Nephron (organoid): Measurements from ENCODE around the gene GGA1.

Source experiments
- H3K27ac Mint-ChIP-seq, 3 experiments: 2 replicates each; pipeline ENCODE4 v1.8.0; 2020; ENCODE audit warnings: mixed read lengths in 3 of 3, mild to moderate bottlenecking in 2 of 3, moderate library complexity in 1 of 3
- H3K27me3 Mint-ChIP-seq: 2 replicates; pipeline ENCODE4 v1.8.0; 2021; ENCODE audit warnings: low read depth, mild to moderate bottlenecking, moderate library complexity, mixed read lengths
- H3K36me3 Mint-ChIP-seq: 2 replicates; pipeline ENCODE4 v1.8.0; 2020; ENCODE audit warnings: low read depth, mixed read lengths
- H3K4me1 Mint-ChIP-seq: 2 replicates; pipeline ENCODE4 v1.8.0; 2020; ENCODE audit warnings: mixed read lengths
- H3K4me3 Mint-ChIP-seq, 3 experiments: 2 replicates each; pipeline ENCODE4 v1.8.0; 2020; ENCODE audit warnings: mild to moderate bottlenecking in 3 of 3, mixed read lengths in 3 of 3, moderate library complexity in 2 of 3
- H3K9me3 Mint-ChIP-seq: 2 replicates; pipeline ENCODE4 v1.8.0; 2020; ENCODE audit warnings: mixed read lengths
- TF ChIP-seq, protein P1 (sequence below), 3 experiments: fragments of 200-600 bp; sonication (generic); IDR thresholded peaks; one replicate each; pipeline ENCODE4 v1.5.0; 2021; ENCODE audit warnings: antibody characterized with exemption in 3 of 3; ENCODE audit not compliant: unreplicated experiment in 3 of 3

The GGA1 gene

GRCh38 chr22:37638391-37639069 is 29.9 kb downstream of the GGA1 start:
- H3K27ac Mint-ChIP-seq: peak overlapping the region; percentile 80 to 100 (median 93)
- peaks cover 3% of the 10 kb centered on the region for H3K36me3 Mint-ChIP-seq
- peak overlapping the region; percentile 86 to 91 (median 89) for H3K4me3 Mint-ChIP-seq
- no peaks in the 10 kb centered on the region for H3K9me3 Mint-ChIP-seq
- TF ChIP-seq, protein P1, sequence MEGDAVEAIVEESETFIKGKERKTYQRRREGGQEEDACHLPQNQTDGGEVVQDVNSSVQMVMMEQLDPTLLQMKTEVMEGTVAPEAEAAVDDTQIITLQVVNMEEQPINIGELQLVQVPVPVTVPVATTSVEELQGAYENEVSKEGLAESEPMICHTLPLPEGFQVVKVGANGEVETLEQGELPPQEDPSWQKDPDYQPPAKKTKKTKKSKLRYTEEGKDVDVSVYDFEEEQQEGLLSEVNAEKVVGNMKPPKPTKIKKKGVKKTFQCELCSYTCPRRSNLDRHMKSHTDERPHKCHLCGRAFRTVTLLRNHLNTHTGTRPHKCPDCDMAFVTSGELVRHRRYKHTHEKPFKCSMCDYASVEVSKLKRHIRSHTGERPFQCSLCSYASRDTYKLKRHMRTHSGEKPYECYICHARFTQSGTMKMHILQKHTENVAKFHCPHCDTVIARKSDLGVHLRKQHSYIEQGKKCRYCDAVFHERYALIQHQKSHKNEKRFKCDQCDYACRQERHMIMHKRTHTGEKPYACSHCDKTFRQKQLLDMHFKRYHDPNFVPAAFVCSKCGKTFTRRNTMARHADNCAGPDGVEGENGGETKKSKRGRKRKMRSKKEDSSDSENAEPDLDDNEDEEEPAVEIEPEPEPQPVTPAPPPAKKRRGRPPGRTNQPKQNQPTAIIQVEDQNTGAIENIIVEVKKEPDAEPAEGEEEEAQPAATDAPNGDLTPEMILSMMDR (IDR thresholded peaks at IDR 0.05; ENCODE audit: unreplicated experiment in 3 of 3): no peak
- H3K27me3 Mint-ChIP-seq: no peaks in the 10 kb centered on the region
- peaks cover 45% of the 10 kb centered on the region for H3K4me1 Mint-ChIP-seq

DNA sequence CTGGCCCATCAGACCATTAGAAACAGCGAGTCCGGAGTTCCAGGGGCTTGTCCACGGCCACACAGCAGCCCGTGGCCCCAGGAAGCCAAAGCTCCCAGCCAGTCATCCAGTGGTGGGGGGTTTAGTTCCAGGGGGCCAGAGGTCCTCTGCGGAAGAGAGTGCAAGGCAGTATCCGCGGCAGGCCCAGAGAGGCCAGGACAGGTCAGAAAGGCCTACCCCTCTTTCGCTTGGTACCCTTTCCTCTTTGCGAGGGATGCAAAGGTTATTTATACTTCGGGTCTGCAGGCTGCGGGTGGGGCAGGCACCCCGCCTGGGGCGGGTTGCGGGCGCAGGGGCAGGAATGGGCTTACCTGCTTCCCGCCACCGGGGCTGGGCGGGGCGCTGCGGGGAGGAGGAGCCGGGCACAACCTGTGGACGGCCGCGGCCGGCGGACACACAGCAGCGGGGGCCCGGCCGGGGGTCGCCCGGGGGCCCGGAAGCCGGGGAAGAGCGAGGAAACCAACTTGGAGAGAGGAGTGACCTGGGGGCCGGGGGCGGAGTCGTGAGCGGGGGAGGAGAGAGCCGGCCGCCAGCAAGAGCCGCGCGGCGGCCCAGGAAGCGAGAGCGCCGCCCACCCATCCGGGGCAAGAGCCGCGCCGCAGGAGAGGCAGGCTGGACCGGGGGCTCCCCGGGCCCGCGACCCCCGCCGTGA is 30.6 kb downstream of the GGA1 start, which contains the start of gene SH3BP1:
Gene SH3BP1 (plus strand): TSS at position 600 of the 691 bp plus-strand sequence. CDS start 119 bp downstream, outside the sequence.
- TF ChIP-seq, protein P1 (IDR thresholded peaks at IDR 0.05; ENCODE audit: unreplicated experiment in 3 of 3): no peak
- Mint-ChIP-seq H3K9me3 (no peaks in the 10 kb centered on the region), H3K4me1 (peaks cover 41% of the 10 kb centered on the region), H3K27ac (peak within 1 kb of the TSS; percentile 80 to 100 (median 93)), H3K36me3 (peaks cover 7% of the 10 kb centered on the region), H3K4me3 (peak within 1 kb of the TSS; percentile 90 to 91 (median 91)), H3K27me3 (no peaks in the 10 kb centered on the region)

DNA sequence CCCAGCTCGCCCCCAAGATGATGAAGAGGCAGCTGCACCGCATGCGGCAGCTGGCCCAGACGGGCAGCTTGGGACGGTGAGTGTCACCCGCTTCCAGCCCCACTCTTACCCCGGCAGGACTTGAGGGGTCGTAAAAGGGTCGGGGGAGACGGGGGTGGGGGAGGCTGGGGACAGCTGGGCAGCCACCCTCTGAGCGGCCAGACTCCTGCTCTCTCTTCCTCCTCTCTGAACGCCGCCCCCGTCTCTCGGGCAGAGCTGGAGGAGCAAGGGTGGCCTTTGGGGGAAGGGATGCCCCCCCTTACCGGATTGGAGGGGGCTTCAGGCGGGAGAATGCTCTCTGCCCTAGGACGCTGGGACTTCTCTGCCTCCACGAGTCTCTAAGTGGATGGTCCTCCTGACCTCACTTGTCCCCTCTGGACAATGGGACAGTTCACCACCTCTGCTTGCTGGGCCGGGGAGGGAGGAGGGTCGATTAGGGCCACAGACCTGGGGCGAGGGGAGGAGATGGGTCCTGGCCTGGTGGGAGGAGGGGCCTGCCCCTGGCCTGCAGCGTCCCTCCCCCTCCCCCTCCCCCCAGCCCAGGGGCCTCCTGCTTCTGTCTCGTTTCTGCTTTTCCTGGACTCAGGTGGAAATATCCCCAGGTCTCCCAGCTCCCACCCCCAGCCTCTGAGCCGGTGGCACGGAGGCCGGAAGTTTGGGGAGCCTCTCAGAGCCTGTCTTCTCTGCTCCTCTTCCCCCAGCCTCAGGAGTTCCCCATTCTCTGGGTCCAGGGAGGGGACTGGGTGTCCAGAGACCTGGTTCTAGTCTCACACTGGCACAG is 31.3 kb downstream of the GGA1 start:
- Mint-ChIP-seq H3K4me3 (peak overlapping the region; percentile 90 to 91 (median 91)), H3K27me3 (no peaks in the 10 kb centered on the region), H3K36me3 (peaks cover 9% of the 10 kb centered on the region), H3K9me3 (no peaks in the 10 kb centered on the region), H3K4me1 (peaks cover 34% of the 10 kb centered on the region), H3K27ac (peak overlapping the region; percentile 61 to 91 (median 78))
- TF ChIP-seq, protein P1 (IDR thresholded peaks at IDR 0.05; ENCODE audit: unreplicated experiment in 3 of 3): no peak

GRCh38 chr22:37640591-37641560 is 32.2 kb downstream of the GGA1 start:
- Mint-ChIP-seq H3K4me1 (peaks cover 34% of the 10 kb centered on the region), H3K4me3 (peak overlapping the region; percentile 90 to 91 (median 91)), H3K36me3 (peaks cover 10% of the 10 kb centered on the region), H3K27ac (peak overlapping the region; percentile 61 to 91 (median 78)), H3K9me3 (no peaks in the 10 kb centered on the region), H3K27me3 (no peaks in the 10 kb centered on the region)
- TF ChIP-seq, protein P1 (IDR thresholded peaks at IDR 0.05; ENCODE audit: unreplicated experiment in 3 of 3): no peak

DNA sequence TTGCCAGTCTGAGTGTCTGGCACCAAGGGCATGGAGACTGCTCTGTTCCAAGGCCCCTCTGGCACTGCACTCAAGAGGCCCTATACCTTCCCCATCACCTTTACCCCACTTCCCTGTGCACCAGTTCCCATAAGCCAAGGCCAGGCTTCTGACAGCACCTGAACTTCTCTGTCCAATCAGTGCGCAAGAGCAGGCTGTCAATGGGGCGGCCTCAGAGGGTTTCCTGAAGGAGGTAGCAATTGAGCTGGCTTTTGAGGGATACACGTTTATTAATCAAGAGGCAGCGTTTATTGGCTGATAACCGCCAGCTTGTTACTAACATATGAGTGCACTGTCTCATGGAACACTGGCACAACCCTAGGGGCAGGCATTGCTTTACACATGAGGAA is 32.9 kb downstream of the GGA1 start:
- Mint-ChIP-seq H3K4me1 (peaks cover 27% of the 10 kb centered on the region), H3K9me3 (no peaks in the 10 kb centered on the region), H3K27ac (peak overlapping the region in 1 of 3 experiments; percentile 23), H3K27me3 (no peaks in the 10 kb centered on the region), H3K36me3 (peaks cover 10% of the 10 kb centered on the region), H3K4me3 (peak overlapping the region; percentile 54 to 61 (median 59))
- TF ChIP-seq, protein P1 (IDR thresholded peaks at IDR 0.05; ENCODE audit: unreplicated experiment in 3 of 3): no peak
